Bronchial epithelial cell (primary cell): ENCODE measurements around the gene TMEM218. TPM values are rescaled to one million over a fixed set of nuclear protein-coding genes. Genes with fewer than 3 reads are reported as not detected.

Experiments used
- DNase-seq: peaks from one replicate; pipeline ENCODE4 v3.0.0-alpha.2; 2010; ENCODE audit warnings: low read depth
- FAIRE-seq: peaks from 2 replicates; lab custom pipeline; 2011; peaks lifted over from hg19 to GRCh38; lab: Jason Lieb, UNC
- H3K27me3 ChIP-seq: 2 replicates; pipeline ENCODE4 v1.5.1; 2011; ENCODE audit warnings: low read length; ENCODE audit not compliant: control insufficient read depth, insufficient read depth
- H3K36me3 ChIP-seq: 2 replicates; pipeline ENCODE4 v1.5.1; 2011; ENCODE audit warnings: low read length; ENCODE audit not compliant: control insufficient read depth, insufficient read depth
- H3K4me3 ChIP-seq: 2 replicates; pipeline ENCODE4 v1.5.1; 2011; ENCODE audit warnings: mild to moderate bottlenecking, low read depth, low read length, control low read depth
- CTCF ChIP-seq: IDR thresholded peaks from 2 replicates; pipeline ENCODE4 v1.5.1; 2011; ENCODE audit warnings: mild to moderate bottlenecking, moderate library complexity, low read length, control low read depth, inconsistent platforms; ENCODE audit not compliant: insufficient read depth, severe bottlenecking
- total RNA-seq: library from RNA; depleted of rRNA; stranded (reverse); fragments of >200 nt; gene quantifications from 2 replicates; pipeline ENCODE4 v1.2.1, GENCODE V29; 2014

The TMEM218 gene
- total RNA-seq, 1 donor from 2014 or later: 28.4 TPM

GRCh38 chr11:125088123-125088522 is 23.3 kb downstream of the TMEM218 start:
- Histone ChIP-seq H3K4me3 (no peak overlapping the region), H3K36me3 (peaks cover 12% of the 10 kb centered on the region), H3K27me3 (no peaks in the 10 kb centered on the region)
- FAIRE-seq: no peak
- no peak for TF ChIP-seq CTCF
- DNase-seq: no peak

DNA sequence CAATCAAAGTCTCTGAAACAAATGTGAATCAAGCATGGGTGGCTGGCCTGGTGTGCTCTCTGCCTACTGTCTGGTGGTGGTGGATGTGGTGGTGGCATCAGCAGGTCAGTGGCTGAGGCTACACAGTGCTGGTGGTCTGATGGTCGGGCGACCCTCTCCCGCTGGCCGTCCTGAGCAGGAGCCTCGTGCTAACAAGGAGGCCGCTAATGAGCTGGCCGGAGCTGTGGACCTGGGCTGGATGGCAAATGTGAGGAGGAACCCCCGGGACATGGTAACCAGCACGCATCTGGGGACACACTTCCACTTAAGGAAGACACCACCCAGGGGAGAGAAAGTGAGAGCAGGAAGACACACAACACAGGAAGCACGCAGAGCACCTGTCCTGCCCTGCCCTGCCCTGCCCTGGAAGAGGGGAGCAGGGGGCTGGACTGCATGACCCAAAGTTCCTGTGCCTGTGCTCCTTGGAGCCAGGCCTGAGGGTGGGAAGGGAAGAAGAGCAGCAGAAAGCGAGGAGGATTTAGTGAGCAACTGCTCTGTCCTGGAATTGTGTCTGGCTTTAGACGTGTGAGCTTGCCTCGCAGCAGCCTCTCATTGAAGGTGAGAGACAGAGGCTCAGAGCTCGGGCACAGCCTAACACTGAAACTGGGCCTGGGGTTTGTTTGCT is 24.7 kb downstream of the TMEM218 start:
- H3K27me3 ChIP-seq: no peaks in the 10 kb centered on the region
- TF ChIP-seq CTCF: no peak
- FAIRE-seq: peak; percentile 64
- no peak overlapping the region for H3K4me3 ChIP-seq
- DNase-seq: no peak
- H3K36me3 ChIP-seq: peaks cover 12% of the 10 kb centered on the region

DNA sequence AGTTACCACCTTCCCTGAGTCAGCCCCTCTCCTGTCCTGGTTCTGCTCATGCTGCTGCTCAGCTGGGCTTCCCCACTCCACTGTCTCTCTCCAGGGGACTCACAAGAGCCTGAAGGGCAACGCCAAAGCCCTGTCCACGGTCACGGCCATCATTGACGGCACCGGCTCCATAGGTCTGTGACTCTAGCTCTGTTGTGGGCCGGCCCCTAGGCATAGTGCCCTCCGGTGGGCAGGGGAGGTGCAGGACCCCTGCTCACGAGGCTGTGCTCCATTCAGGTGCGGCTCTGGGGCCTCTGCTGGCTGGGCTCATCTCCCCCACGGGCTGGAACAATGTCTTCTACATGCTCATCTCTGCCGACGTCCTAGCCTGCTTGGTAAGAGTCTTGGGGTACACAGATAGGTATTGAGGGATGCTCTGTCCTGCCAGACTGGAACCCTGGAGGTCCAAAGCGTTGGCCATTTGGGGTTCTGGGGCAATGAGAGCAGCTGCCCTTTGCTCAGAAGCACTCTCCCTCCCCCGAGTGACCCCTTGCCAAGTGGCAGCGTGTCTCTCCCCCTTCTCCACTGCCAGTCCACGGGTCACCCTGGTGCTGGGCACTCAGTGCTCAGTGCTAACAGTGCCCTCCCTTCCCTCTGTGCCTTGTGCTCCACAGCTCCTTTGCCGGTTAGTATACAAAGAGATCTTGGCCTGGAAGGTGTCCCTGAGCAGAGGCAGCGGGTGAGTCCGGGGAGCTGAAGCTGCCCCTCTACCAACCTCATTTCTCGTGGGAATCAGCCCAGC is 25.9 kb downstream of the TMEM218 start:
- DNase-seq: no peak
- Histone ChIP-seq H3K36me3 (peaks cover 12% of the 10 kb centered on the region), H3K27me3 (no peaks in the 10 kb centered on the region), H3K4me3 (no peak overlapping the region)
- FAIRE-seq: no peak
- no peak for TF ChIP-seq CTCF

GRCh38 chr11:125084761-125085231 is 26.6 kb downstream of the TMEM218 start:
- no peak for FAIRE-seq

GRCh38 chr11:125084057-125084416 is 27.4 kb downstream of the TMEM218 start:
- no peak for FAIRE-seq
- Histone ChIP-seq H3K27me3 (no peaks in the 10 kb centered on the region), H3K4me3 (no peak overlapping the region), H3K36me3 (peaks cover 12% of the 10 kb centered on the region)
- DNase-seq: no peak
- TF ChIP-seq CTCF: no peak

More at GRCh38 chr11:125084761-125085231, 26.6 kb downstream of the TMEM218 start:
- Histone ChIP-seq H3K4me3 (no peak overlapping the region), H3K27me3 (no peaks in the 10 kb centered on the region), H3K36me3 (peaks cover 12% of the 10 kb centered on the region)
- DNase-seq: no peak
- TF ChIP-seq CTCF: no peak
